Left lung (tissue), 10 donors: ENCODE results near the gene RNF8. TPM values are rescaled to one million over a fixed set of nuclear protein-coding genes. Genes with fewer than 3 reads are reported as not detected.
"Not testable (repeated sequence)": the region's sequence is repeated elsewhere in the genome, so short reads cannot be mapped to it uniquely, and the experiment has no call there.

ENCODE experiments used
- ATAC-seq: fragments of 200-7000 bp; cut with Tn5 transposase; one replicate; pipeline ENCODE4 v1.9.1; 2020; ENCODE audit warnings: moderate library complexity
- DNase-seq, 4 donors: peaks; one replicate each; pipeline ENCODE4 v3.0.0-alpha.2; 2013 to 2020
- H3K27ac ChIP-seq, 2 donors: fragments of 200-600 bp; sonication (generic) in 1 of 2; one replicate each; pipeline versions ENCODE4 v1.5.0 to v1.8.0; 2020 to 2021
- H3K27me3 ChIP-seq, 2 donors: fragments of 200-600 bp; sonication (generic) in 1 of 2; one replicate each; pipeline versions ENCODE4 v1.5.0 to v1.8.0; 2020 to 2021
- H3K36me3 ChIP-seq, 2 donors: fragments of 200-600 bp; sonication (generic) in 1 of 2; one replicate each; pipeline versions ENCODE4 v1.5.0 to v1.8.0; 2020 to 2021
- H3K4me1 ChIP-seq, 2 donors: fragments of 200-600 bp; one replicate each; pipeline ENCODE4 v1.8.0; 2021
- H3K4me3 ChIP-seq, 2 donors: fragments of 200-600 bp; sonication (generic) in 1 of 2; one replicate each; pipeline versions ENCODE4 v1.5.0 to v1.8.0; 2020 to 2021; ENCODE audit warnings: mild to moderate bottlenecking in 1 of 2
- H3K9me3 ChIP-seq, 2 donors: fragments of 200-600 bp; sonication (generic) in 1 of 2; one replicate each; pipeline versions ENCODE4 v1.5.0 to v1.8.0; 2020 to 2021
- CTCF ChIP-seq, 2 donors: fragments of 200-600 bp; sonication (generic) in 1 of 2; IDR thresholded peaks; one replicate each; pipeline versions ENCODE4 v1.5.0 to v1.8.0; 2021; ENCODE audit warnings: antibody characterized with exemption in 2 of 2
- intact Hi-C, 2 donors: fragments of 100-400 bp; cut with DNase I; formaldehyde crosslinking; loops; one replicate each; pipeline versions ENCODE4 v1.11.2 to v1.14.2; 2022
- polyA plus RNA-seq, 6 donors: library from polyadenylated mRNA; unstranded; fragments of 120-200 nt; gene quantifications; one replicate each; pipeline ENCODE4 v1.2.1, GENCODE V29; 2013; ENCODE audit not compliant: insufficient read length in 6 of 6
- total RNA-seq, 2 donors: library from RNA; stranded (reverse); fragmentation: NEBNext Ultra II Directional; extraction: Animal tissue kit (Norgen Biotek cat#: 25700); gene quantifications; one replicate each; pipeline ENCODE4 v1.2.1, GENCODE V29; 2021
- donor health status: DM: no; HTN: yes; CAD: no.
- donor health status: DM: no; HTN: no; CAD: no.

The RNF8 gene
- total and polyA plus RNA-seq, 8 donors, result 11.8 to 46.1 (median 34.8) TPM

- ATAC-seq, result peak; percentile 19
- Histone ChIP-seq H3K27ac (no peak overlapping the region), H3K4me3 (no peak overlapping the region), H3K4me1 (peaks cover 0 to 5% of the 10 kb centered on the region in 2 donors), H3K9me3 (no peaks in the 10 kb centered on the region), H3K36me3 (peaks cover 0 to 7% of the 10 kb centered on the region in 2 donors), H3K27me3 (no peaks in the 10 kb centered on the region)
- intact Hi-C loops, result no loop called here
- DNase-seq, result no peak
- TF ChIP-seq CTCF (IDR thresholded peaks at IDR 0.05), result no peak
These were observed 42.9 kb downstream of the RNF8 start for GRCh38 chr6:37396571-37397180.

- TF ChIP-seq CTCF (IDR thresholded peaks at IDR 0.05), result no peak
- no peaks in the 10 kb centered on the region for H3K27me3 ChIP-seq
- H3K36me3 ChIP-seq, result no peaks in the 10 kb centered on the region
- intact Hi-C loops, result no loop called here
- ATAC-seq, result no peak
- no peak for DNase-seq
- H3K4me1 ChIP-seq, result peaks cover 0 to 5% of the 10 kb centered on the region in 2 donors
- no peak overlapping the region for H3K27ac ChIP-seq
- no peaks in the 10 kb centered on the region for H3K9me3 ChIP-seq
- no peak overlapping the region for H3K4me3 ChIP-seq
These were observed 45.3 kb downstream of the RNF8 start for GRCh38 chr6:37399131-37399530.

GRCh38 chr6:37399795-37400490, 46.2 kb downstream of the RNF8 start:
- no peak for TF ChIP-seq CTCF (IDR thresholded peaks at IDR 0.05)
- Histone ChIP-seq H3K27ac (no peak overlapping the region), H3K4me1 (peaks cover 0 to 5% of the 10 kb centered on the region in 2 donors), H3K27me3 (no peaks in the 10 kb centered on the region), H3K9me3 (no peaks in the 10 kb centered on the region), H3K4me3 (no peak overlapping the region), H3K36me3 (no peaks in the 10 kb centered on the region)
- DNase-seq (no peak), ATAC-seq (no peak)
- intact Hi-C loops, result no loop called here

GRCh38 chr6:37401658-37402057, 47.9 kb downstream of the RNF8 start:
- intact Hi-C loops, result not testable (repeated sequence)

GRCh38 chr6:37406726-37407341, 53.1 kb downstream of the RNF8 start:
- TF ChIP-seq CTCF (IDR thresholded peaks at IDR 0.05), result no peak
- ATAC-seq (no peak), DNase-seq (no peak)
- no peaks in the 10 kb centered on the region for H3K27me3 ChIP-seq
- no peaks in the 10 kb centered on the region for H3K9me3 ChIP-seq
- intact Hi-C loops, result no loop called here
- H3K4me3 ChIP-seq, result no peak overlapping the region
- no peak overlapping the region for H3K27ac ChIP-seq
- H3K4me1 ChIP-seq, result no peaks in the 10 kb centered on the region
- no peaks in the 10 kb centered on the region for H3K36me3 ChIP-seq

More at GRCh38 chr6:37401658-37402057, 47.9 kb downstream of the RNF8 start:
- not testable (repeated sequence) for H3K27ac ChIP-seq, ATAC-seq, H3K9me3 ChIP-seq, H3K4me3 ChIP-seq, DNase-seq, H3K36me3 ChIP-seq, H3K27me3 ChIP-seq, H3K4me1 ChIP-seq
